GM10248 (cell line): ENCODE data around the gene PPP1R1C.

ENCODE experiments used
- CTCF ChIA-PET: fragments of 300-600 bp; sonication (Branson Sonifier 250); formaldehyde crosslinking; extraction: SDS; loops from one replicate; lab custom pipeline; 2021; ENCODE audit warnings: antibody characterized with exemption; lab: Yijun Ruan, JAX
- POLR2A ChIA-PET: fragments of 350-650 bp; sonication (Branson Sonifier 250); formaldehyde crosslinking; extraction: SDS; loops from one replicate; lab custom pipeline; 2020; ENCODE audit warnings: antibody characterized with exemption; lab: Yijun Ruan, JAX
- DNase-seq: peaks from one replicate; pipeline ENCODE4 v3.0.0; 2012; ENCODE audit errors: extremely low spot score
- TF ChIP-seq, protein P1 (sequence below): IDR thresholded peaks from 2 replicates; pipeline ENCODE4 v1.5.1; 2012; ENCODE audit warnings: mild to moderate bottlenecking, low read depth; ENCODE audit errors: extremely low read depth, missing control alignments, control extremely low read depth

PPP1R1C gene, protein sequence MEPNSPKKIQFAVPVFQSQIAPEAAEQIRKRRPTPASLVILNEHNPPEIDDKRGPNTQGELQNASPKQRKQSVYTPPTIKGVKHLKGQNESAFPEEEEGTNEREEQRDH

DNA sequence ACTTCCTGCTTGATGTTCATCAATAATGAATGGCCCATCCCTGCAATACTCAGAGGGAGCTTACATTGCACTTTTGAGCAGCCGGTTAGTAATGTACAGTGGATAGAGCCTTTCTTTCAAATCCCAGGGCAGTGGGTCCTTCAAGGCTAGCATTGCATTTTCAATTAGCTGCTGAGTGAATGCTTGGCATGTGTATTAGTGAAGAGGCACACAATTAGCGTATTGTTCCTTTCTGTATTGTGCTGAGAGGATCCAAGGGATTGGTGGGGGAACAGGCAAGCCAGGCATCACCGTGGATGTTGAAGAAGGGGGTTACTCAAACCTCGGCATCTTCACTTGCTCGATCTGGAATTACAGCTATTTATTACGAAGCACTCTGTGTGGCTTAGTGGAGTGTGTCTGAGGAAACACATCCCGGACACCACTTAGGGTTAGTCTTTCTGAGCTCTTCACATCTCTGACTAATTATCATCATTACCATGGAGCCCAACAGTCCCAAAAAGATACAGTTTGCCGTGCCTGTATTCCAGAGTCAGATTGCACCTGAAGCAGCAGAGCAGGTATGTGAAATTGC lies at the start of gene PPP1R1C:
PPP1R1C (plus strand) TSS at position 222 of the 574 bp plus-strand sequence; CDS start at position 480, 258 bp downstream.
- DNase-seq: no peak
- POLR2A ChIA-PET: no interaction called here
- TF ChIP-seq, protein P1, sequence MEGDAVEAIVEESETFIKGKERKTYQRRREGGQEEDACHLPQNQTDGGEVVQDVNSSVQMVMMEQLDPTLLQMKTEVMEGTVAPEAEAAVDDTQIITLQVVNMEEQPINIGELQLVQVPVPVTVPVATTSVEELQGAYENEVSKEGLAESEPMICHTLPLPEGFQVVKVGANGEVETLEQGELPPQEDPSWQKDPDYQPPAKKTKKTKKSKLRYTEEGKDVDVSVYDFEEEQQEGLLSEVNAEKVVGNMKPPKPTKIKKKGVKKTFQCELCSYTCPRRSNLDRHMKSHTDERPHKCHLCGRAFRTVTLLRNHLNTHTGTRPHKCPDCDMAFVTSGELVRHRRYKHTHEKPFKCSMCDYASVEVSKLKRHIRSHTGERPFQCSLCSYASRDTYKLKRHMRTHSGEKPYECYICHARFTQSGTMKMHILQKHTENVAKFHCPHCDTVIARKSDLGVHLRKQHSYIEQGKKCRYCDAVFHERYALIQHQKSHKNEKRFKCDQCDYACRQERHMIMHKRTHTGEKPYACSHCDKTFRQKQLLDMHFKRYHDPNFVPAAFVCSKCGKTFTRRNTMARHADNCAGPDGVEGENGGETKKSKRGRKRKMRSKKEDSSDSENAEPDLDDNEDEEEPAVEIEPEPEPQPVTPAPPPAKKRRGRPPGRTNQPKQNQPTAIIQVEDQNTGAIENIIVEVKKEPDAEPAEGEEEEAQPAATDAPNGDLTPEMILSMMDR: no peak
- CTCF ChIA-PET: interaction anchor here (1.2 to 1.7 kb wide), 2 partner anchors 11 to 271 kb away, joined by 3 to 7 read pairs; no protein-coding TSS in a partner anchor

DNA sequence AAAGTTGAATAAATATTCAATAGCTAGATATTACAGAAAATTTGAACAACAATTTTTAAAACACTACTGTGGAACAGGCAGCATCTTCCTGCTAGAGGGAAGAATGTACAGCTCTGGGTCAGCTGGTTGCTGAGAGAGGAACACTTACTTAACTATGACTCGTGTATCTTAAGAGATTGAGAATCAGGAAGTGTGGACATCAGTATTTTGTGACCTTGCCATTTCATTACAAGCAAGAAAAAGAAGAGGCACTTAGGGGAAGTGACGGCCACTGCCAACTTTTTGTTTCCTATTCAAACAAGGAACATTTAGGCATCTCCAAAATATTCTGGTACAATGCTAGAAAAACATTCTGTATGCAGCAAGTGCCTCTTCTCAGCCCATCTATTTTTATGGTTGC lies 48.2 kb upstream of the PPP1R1C start:
- CTCF ChIA-PET: interaction anchor here (0.9 to 2.3 kb wide), 6 partner anchors 10 to 222 kb away, joined by 3 to 17 read pairs (median 5); no protein-coding TSS in a partner anchor
- TF ChIP-seq, protein P1: no peak
- DNase-seq: no peak
- POLR2A ChIA-PET: no interaction called here

DNA sequence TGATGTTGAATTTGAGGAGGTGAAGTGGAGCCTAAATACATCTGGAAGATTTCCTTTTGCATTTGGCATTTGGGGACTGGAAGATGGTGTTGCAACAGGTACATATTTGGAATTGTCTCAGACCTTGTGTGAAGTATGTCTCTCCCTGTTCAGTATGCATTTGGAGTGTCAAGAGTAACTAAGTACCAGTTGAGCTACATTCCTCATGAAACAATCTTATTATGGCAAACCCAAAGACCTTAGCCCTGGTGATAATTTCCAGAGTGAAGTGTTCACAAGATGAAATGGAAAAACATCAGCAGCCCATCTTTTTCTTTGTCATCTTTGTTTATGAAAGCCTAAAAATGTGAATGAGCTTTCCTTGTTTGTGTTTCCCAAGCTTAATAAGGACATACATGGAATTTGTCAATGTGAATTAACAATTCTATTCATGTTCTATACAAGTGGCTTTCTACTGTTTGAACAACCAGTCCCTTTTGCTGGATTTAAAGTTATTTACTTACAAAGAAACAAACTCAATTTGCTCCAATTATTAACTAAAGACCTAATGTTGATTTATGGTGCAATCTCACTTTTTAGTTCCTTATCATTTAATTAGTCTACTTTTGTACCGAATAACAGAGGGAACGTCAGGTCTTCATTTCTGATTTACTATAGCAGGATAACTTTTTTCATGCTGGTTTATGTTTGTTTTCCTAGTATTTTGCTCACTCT lies 42.1 kb upstream of the PPP1R1C start:
- no peak for DNase-seq
- POLR2A ChIA-PET: no interaction called here
- TF ChIP-seq, protein P1: no peak
- CTCF ChIA-PET: interaction anchor here (1.2 kb wide), 1 partner anchor 10 kb away, joined by 6 read pairs; no protein-coding TSS in a partner anchor

DNA sequence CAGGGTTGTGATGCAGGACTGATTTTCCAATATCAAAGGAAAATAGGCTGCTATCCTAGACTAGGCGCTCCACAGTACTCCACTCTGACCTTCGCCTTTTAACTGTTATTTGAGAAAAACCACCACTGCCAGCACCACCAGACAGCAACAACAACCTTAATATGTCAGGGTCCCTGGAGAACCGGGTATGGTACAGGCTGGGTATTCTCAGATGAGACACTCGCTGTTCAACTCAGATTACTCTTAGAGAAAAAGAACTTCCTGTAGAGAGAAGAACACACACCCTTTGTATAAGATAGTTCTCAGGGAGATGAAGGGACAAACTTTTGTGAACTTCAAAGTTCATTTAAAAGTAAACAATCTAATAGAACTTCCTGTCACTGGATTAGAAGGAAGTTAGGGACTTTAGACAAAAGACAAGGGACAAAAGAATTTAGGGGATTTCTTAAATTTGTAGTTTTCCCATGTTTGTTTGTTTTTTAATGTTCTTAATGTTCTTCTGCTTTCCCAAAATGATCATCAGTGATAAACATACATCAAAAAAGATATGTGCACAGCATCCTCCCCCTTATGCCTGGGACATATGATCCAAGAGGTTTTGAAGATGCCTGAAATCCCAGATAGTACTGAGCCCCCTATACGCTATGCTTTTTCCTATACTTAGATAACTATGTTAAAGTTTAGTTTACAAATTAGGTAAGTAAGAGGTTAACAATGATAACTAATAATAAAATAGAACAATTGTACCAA lies 41.3 kb upstream of the PPP1R1C start:
- POLR2A ChIA-PET: no interaction called here
- TF ChIP-seq, protein P1: no peak
- CTCF ChIA-PET: interaction anchor here (1.2 kb wide), 1 partner anchor 10 kb away, joined by 6 read pairs; no protein-coding TSS in a partner anchor
- no peak for DNase-seq

DNA sequence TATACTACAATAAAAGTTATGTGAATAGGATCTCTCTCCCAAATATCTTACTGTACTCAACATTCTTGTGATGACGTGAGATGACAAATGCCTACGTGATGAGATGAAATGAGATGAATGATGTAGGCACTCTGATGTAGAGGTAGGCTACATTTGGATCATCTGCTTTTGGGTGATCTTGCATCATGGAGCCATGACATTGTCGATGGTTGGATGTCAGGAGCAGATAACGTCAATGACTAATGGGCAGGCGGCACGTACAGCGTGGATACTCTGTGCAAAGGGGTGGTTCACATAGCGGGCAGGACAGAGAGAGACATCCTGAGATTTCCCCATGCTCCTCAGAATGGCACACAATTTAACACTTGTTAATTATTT lies 40.8 kb upstream of the PPP1R1C start:
- TF ChIP-seq, protein P1: no peak
- POLR2A ChIA-PET: no interaction called here
- CTCF ChIA-PET: no interaction called here
- no peak for DNase-seq
